ENCODE data around the gene PAIP2B.
"Not testable (repeated sequence)": the region's sequence is repeated elsewhere in the genome, so short reads cannot be mapped to it uniquely, and the experiment has no call there.

The PAIP2B gene

GRCh38 chr2:71207601-71208000, 19.3 kb downstream of the PAIP2B start:
- no peak overlapping the region for H3K4me3 ChIP-seq (replicated peaks; ENCODE audit: low read depth, low read length)
- DNase-seq (ENCODE audit: extremely low read depth, low read depth) = no peak
- no peak for TF ChIP-seq CTCF (IDR thresholded peaks at IDR 0.05; ENCODE audit: low read depth, low read length, missing control alignments)

GRCh38 chr2:71206271-71206670, 20.6 kb downstream of the PAIP2B start:
- TF ChIP-seq CTCF (IDR thresholded peaks at IDR 0.05; ENCODE audit: low read depth, low read length, missing control alignments) = no peak
- no peak for DNase-seq (ENCODE audit: extremely low read depth, low read depth)
- H3K4me3 ChIP-seq (replicated peaks; ENCODE audit: low read depth, low read length) = no peak overlapping the region

- H3K4me3 ChIP-seq (replicated peaks; ENCODE audit: low read depth, low read length) = no peak overlapping the region
- no peak for DNase-seq (ENCODE audit: extremely low read depth, low read depth)
- TF ChIP-seq CTCF (IDR thresholded peaks at IDR 0.05; ENCODE audit: low read depth, low read length, missing control alignments) = no peak
Measured at GRCh38 chr2:71191570-71191943, 35.3 kb downstream of the PAIP2B start.

- TF ChIP-seq CTCF (IDR thresholded peaks at IDR 0.05; ENCODE audit: low read depth, low read length, missing control alignments) = peak; percentile 16
- DNase-seq (ENCODE audit: extremely low read depth, low read depth) = no peak
- no peak overlapping the region for H3K4me3 ChIP-seq (replicated peaks; ENCODE audit: low read depth, low read length)
Measured at GRCh38 chr2:71190656-71191569, 36.0 kb downstream of the PAIP2B start.

- DNase-seq (ENCODE audit: extremely low read depth, low read depth) = no peak
- no peak for TF ChIP-seq CTCF (IDR thresholded peaks at IDR 0.05; ENCODE audit: low read depth, low read length, missing control alignments)
Measured at GRCh38 chr2:71187589-71187988, 39.3 kb downstream of the PAIP2B start.

GRCh38 chr2:71186973-71187372, 39.9 kb downstream of the PAIP2B start:
- TF ChIP-seq CTCF (IDR thresholded peaks at IDR 0.05; ENCODE audit: low read depth, low read length, missing control alignments) = no peak
- no peak overlapping the region for H3K4me3 ChIP-seq (replicated peaks; ENCODE audit: low read depth, low read length)
- DNase-seq (ENCODE audit: extremely low read depth, low read depth) = no peak

More at GRCh38 chr2:71187589-71187988, 39.3 kb downstream of the PAIP2B start:
- no peak overlapping the region for H3K4me3 ChIP-seq (replicated peaks; ENCODE audit: low read depth, low read length)

GRCh38 chr2:71183306-71184115, 43.4 kb downstream of the PAIP2B start:
- not testable (repeated sequence) for DNase-seq (ENCODE audit: extremely low read depth, low read depth); H3K4me3 ChIP-seq (replicated peaks; ENCODE audit: low read depth, low read length)

Data from HFF-Myc (cell line).